ENCODE measurements around the gene TOM1. TPM values are rescaled to one million over a fixed set of nuclear protein-coding genes. Genes with fewer than 3 reads are reported as not detected.

TOM1 gene
- total RNA-seq, 1 donor from 2014 or later, result 68.6 TPM

GRCh38 chr22:35335468-35335867 lies 35.8 kb downstream of the TOM1 start:
- DNase-seq (peak; percentile 45), ATAC-seq (ENCODE audit: poor library complexity) (no peak)
- intact Hi-C loops (cut with DNase I), result no loop called here

- DNase-seq (peak; percentile 78), ATAC-seq (ENCODE audit: poor library complexity) (peak; percentile 86)
- intact Hi-C loops (cut with DNase I), result no loop called here
Observed at GRCh38 chr22:35335936-35336781, 36.5 kb downstream of the TOM1 start.

GRCh38 chr22:35337932-35338331 lies 38.2 kb downstream of the TOM1 start:
- ATAC-seq (ENCODE audit: poor library complexity) (no peak), DNase-seq (peak; percentile 34)
- intact Hi-C loops (cut with DNase I), result no loop called here

- DNase-seq (peak; percentile 19), ATAC-seq (ENCODE audit: poor library complexity) (no peak)
- intact Hi-C loops (cut with DNase I), result no loop called here
Observed at GRCh38 chr22:35341090-35341874, 41.6 kb downstream of the TOM1 start.

DNA sequence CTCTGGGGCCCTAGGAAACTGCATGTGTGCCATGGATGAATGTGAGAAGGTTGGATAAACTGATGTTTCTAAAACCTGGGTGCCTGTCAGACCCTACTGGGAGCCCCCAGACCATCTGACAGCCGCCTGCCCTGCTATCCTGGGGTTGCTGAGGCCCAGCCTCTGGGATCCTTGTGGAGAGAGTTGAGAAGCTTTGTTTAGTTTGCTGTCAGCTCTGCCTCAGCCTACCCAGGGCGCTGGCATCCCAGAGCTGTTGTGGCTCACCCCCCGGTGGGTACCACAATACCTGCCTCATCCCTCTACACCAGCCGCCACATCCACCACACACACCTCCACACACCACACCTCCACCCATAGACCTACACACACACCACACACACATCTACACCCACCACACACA lies 42.7 kb downstream of the TOM1 start:
- intact Hi-C loops (cut with DNase I), result no loop called here
- peak; percentile 25 for DNase-seq
- no peak for ATAC-seq (ENCODE audit: poor library complexity)

- peak; percentile 25 for DNase-seq
- intact Hi-C loops (cut with DNase I), result no loop called here
- ATAC-seq (ENCODE audit: poor library complexity), result no peak
Observed at GRCh38 chr22:35343664-35344550, 44.2 kb downstream of the TOM1 start.

DNA sequence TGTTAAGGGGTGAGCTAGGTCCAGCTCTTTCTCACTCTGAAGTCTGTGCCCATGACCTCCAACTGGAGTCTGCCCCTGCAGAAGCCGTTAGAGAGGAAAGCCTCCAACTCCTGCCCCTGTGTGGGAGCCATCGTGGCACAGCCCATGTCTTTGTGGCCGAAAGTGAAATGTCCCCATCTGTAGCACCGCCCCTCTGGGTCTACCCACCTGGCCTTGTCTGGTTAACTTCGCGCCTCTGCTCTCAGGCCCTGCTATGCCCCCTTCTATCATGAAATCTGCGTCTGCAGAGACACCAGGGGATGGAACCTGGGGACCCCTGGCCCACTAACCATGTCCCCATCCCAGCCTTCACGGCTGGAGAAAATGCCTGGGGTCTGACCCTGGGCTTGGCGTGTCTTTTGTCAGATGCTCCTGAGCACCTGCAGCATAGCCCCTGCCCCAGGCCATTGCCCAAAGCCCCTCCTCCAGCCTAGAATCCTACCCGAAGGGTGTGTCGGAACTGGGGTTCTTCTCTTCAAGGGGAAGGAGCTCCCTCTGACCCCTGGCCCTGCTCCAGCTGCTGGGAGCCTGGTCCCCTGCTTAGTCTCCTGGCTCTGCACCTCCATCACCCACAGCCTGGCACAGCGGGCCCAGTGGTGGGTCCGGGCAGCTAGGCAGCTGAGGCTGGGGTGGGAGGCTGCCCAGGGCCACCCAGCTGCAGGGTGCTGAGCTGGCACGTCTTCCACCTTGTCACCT lies 45.4 kb downstream of the TOM1 start:
- ATAC-seq (ENCODE audit: poor library complexity) (no peak), DNase-seq (peak; percentile 35)
- intact Hi-C loops (cut with DNase I), result loop anchor here (5.0 kb wide), 1 partner anchor 237 kb away; no protein-coding TSS in a partner anchor

DNA sequence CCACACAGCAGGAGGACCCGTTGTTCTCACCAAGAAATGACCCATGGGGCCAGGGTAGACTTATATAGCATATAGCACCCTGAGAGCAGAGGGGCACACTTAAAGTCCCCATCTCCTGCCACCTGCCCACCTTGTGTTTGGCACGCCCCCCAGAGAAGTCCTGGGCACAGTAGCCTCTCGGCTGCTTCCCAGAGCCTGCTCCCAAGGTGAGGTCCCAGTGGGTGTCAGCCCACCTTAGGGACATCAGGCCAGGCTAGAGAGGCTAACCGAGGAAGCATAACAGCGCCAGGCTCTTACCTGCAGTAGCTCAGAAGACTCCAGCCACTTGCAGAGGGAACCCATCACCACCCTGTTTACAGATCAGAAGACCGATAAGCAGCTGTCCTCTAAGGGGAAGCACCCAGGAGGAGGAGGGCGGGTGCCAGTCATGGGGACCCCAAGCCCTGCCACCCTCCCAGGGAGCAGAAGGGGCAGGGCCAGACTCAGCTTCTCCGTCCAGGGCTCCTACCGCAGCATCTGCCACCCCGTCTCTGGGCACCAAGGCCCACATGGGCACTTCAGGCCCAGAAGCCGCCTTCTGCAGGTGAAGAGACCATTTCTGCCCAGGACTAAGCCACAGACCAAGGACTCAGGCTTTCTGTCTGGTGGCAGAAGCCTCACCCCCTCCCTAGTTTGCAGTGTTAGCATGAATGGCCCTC lies 46.3 kb downstream of the TOM1 start:
- ATAC-seq (ENCODE audit: poor library complexity), result no peak
- intact Hi-C loops (cut with DNase I), result loop anchor here (5.0 kb wide), 1 partner anchor 236 kb away; no protein-coding TSS in a partner anchor
- peak; percentile 17 for DNase-seq

DNA sequence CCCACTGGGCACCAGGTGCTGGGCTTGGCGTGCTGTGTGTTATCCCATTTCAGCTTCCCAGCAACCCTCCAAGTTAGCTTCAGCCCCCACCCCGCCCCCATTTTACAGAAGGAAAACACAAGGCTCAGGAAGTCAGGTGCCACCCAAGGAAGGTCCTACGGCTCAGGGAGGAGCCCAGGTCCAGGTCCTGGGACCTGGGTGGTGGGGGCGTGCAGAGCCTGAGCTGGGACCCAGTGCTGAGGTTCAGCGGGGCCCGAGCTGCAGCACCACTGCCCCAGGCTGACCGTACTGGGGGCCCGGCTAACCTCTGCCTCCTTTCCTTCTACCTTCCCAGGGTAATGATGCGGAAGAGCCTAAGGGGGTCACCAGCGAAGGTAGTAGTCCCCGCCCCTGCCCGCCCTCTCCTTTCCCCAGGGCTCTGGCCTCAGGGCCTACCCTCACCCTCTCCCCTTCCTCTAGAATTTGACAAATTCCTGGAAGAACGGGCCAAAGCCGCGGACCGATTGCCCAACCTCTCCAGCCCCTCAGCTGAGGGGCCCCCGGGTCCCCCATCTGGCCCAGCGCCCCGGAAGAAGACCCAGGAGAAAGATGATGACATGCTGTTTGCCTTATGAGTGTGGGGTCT lies 47.0 kb downstream of the TOM1 start:
- DNase-seq, result peak; percentile 3
- intact Hi-C loops (cut with DNase I), result loop anchor here (5.0 kb wide), 1 partner anchor 236 kb away; no protein-coding TSS in a partner anchor

DNA sequence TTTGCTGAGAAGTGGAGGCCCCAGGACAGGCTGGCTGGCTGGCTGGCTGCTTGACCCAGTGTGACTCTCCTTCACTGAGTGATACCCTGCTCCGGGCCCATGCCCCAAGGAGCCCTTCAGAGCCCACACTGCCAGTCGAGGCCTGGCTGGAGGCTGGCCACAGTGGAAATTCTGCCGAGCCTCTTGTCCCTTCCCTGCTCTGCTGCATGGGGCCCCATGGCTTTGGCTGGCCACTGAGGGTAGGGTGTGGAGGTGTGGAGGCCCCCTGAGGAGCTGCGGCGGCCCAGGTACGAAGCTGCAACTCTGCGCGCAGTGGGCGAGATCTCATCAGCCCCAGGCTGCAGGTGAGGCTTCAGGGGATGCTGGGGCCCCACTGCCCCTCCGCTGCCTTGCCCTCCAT lies 47.8 kb downstream of the TOM1 start:
- ATAC-seq (ENCODE audit: poor library complexity), result no peak
- DNase-seq, result peak; percentile 36
- intact Hi-C loops (cut with DNase I), result loop anchor here (5.0 kb wide), 1 partner anchor 235 kb away; no protein-coding TSS in a partner anchor

More for the DNA sequence above, 47.0 kb downstream of the TOM1 start:
- no peak for ATAC-seq (ENCODE audit: poor library complexity)

GRCh38 chr22:35348026-35348590 lies 48.4 kb downstream of the TOM1 start:
- no peak for ATAC-seq (ENCODE audit: poor library complexity)
- peak; percentile 31 for DNase-seq

GRCh38 chr22:35348703-35349102 lies 49.0 kb downstream of the TOM1 start:
- DNase-seq (peak; percentile 40), ATAC-seq (ENCODE audit: poor library complexity) (no peak)
- intact Hi-C loops (cut with DNase I), result loop anchor here (5.0 kb wide), 1 partner anchor 234 kb away; no protein-coding TSS in a partner anchor

More at GRCh38 chr22:35348026-35348590, 48.4 kb downstream of the TOM1 start:
- intact Hi-C loops (cut with DNase I), result loop anchor here (5.0 kb wide), 1 partner anchor 234 kb away; no protein-coding TSS in a partner anchor

- intact Hi-C loops (cut with DNase I), result loop anchor here (5.0 kb wide), 1 partner anchor 233 kb away; no protein-coding TSS in a partner anchor
- DNase-seq (no peak), ATAC-seq (ENCODE audit: poor library complexity) (no peak)
Observed at GRCh38 chr22:35349368-35349703, 49.6 kb downstream of the TOM1 start.

GRCh38 chr22:35349704-35350538 lies 50.2 kb downstream of the TOM1 start:
- intact Hi-C loops (cut with DNase I), result loop anchor here (5.0 to 10.0 kb wide), 2 partner anchors 232 to 275 kb away; no protein-coding TSS in a partner anchor
- ATAC-seq (ENCODE audit: poor library complexity), result peak; percentile 2
- peak; percentile 48 for DNase-seq
